Uterus (tissue), 4 donors: ENCODE measurements around the gene UBR4. TPM values are rescaled to one million over a fixed set of nuclear protein-coding genes. Genes with fewer than 3 reads are reported as not detected.

Source experiments
- DNase-seq, 2 donors: peaks; one replicate each; pipeline ENCODE4 v3.0.0-alpha.2; 2019 to 2020
- H3K27ac ChIP-seq, 2 donors: fragments of 200-600 bp; sonication (generic); 1 replicate in 1 of 2; 2 replicates in 1 of 2; pipeline ENCODE4 v1.5.1; 2016 to 2018
- H3K27me3 ChIP-seq, 2 donors: fragments of 200-600 bp; sonication (generic); one replicate each; pipeline ENCODE4 v1.5.1; 2018 to 2019; ENCODE audit warnings: control low read depth in 1 of 2
- H3K36me3 ChIP-seq, 2 donors: fragments of 200-600 bp; sonication (generic); one replicate each; pipeline ENCODE4 v1.5.1; 2019; ENCODE audit warnings: control low read depth in 1 of 2
- H3K4me1 ChIP-seq, 2 donors: fragments of 200-600 bp; sonication (generic); one replicate each; pipeline ENCODE4 v1.5.1; 2018 to 2019; ENCODE audit warnings: control low read depth in 1 of 2
- H3K4me3 ChIP-seq, 2 donors: fragments of 200-600 bp; sonication (generic); 1 replicate in 1 of 2; 2 replicates in 1 of 2; pipeline ENCODE4 v1.5.1; 2018 to 2019; ENCODE audit warnings: mild to moderate bottlenecking in 1 of 2
- H3K9me3 ChIP-seq, 2 donors: fragments of 200-600 bp; sonication (generic); one replicate each; pipeline ENCODE4 v1.5.1; 2019; ENCODE audit warnings: control low read depth in 1 of 2
- CTCF ChIP-seq, 4 experiments: fragments of 200-600 bp in 2 of 4; fragments of 450-650 bp in 2 of 4; sonication (generic) in 2 of 4; IDR thresholded peaks; one replicate each; pipeline ENCODE4 v1.5.1; 2016 to 2019; ENCODE audit warnings: antibody characterized with exemption in 4 of 4, mild to moderate bottlenecking in 2 of 4, moderate library complexity in 1 of 4
- POLR2A ChIP-seq, 2 donors: fragments of 450-650 bp; IDR thresholded peaks; one replicate each; pipeline ENCODE4 v1.6.1; 2016; ENCODE audit warnings: antibody characterized with exemption in 2 of 2, mild to moderate bottlenecking in 1 of 2, moderate library complexity in 1 of 2
- intact Hi-C: fragments of 100-400 bp; cut with DNase I; formaldehyde crosslinking; loops from one replicate; pipeline ENCODE4 v1.15.1; 2023; ENCODE audit warnings: low total_unique reads
- total RNA-seq, 4 donors: library from RNA; depleted of rRNA in 3 of 4; stranded (reverse); fragments of >200 nt in 3 of 4; gene quantifications; one replicate each; pipeline versions ENCODE4 v1.1.0 to v1.2.4, GENCODE V29; 2014 to 2023
- donor health status: DM: yes; HTN: yes; CAD: no.

UBR4 gene
- total RNA-seq, 4 donors from 2014 or later = 50.0 to 161 (median 105) TPM

GRCh38 chr1:19044975-19045831, 164.9 kb downstream of the UBR4 start:
- DNase-seq = no peak
- intact Hi-C loops = no loop called here
- TF ChIP-seq CTCF (IDR thresholded peaks at IDR 0.05) (no peak), POLR2A (IDR thresholded peaks at IDR 0.05) (no peak)

GRCh38 chr1:19044471-19044870, 165.6 kb downstream of the UBR4 start:
- no peak for DNase-seq
- H3K36me3 ChIP-seq = no peaks in the 10 kb centered on the region
- intact Hi-C loops = no loop called here
- H3K4me1 ChIP-seq = no peaks in the 10 kb centered on the region
- H3K9me3 ChIP-seq = no peaks in the 10 kb centered on the region
- no peak overlapping the region for H3K4me3 ChIP-seq
- H3K27ac ChIP-seq = no peak overlapping the region
- TF ChIP-seq POLR2A (IDR thresholded peaks at IDR 0.05) = no peak
- TF ChIP-seq CTCF (IDR thresholded peaks at IDR 0.05) = no peak
- no peaks in the 10 kb centered on the region for H3K27me3 ChIP-seq

More at GRCh38 chr1:19044975-19045831, 164.9 kb downstream of the UBR4 start:
- H3K9me3 ChIP-seq = no peaks in the 10 kb centered on the region
- H3K4me1 ChIP-seq = no peaks in the 10 kb centered on the region
- no peaks in the 10 kb centered on the region for H3K36me3 ChIP-seq
- no peaks in the 10 kb centered on the region for H3K27me3 ChIP-seq
- H3K27ac ChIP-seq = no peak overlapping the region
- H3K4me3 ChIP-seq = no peak overlapping the region

GRCh38 chr1:19043579-19044443, 166.3 kb downstream of the UBR4 start:
- Histone ChIP-seq H3K27ac (no peak overlapping the region), H3K9me3 (no peaks in the 10 kb centered on the region), H3K36me3 (no peaks in the 10 kb centered on the region), H3K4me3 (no peak overlapping the region), H3K27me3 (no peaks in the 10 kb centered on the region), H3K4me1 (no peaks in the 10 kb centered on the region)
- intact Hi-C loops = no loop called here
- DNase-seq = no peak
- TF ChIP-seq CTCF (IDR thresholded peaks at IDR 0.05) (no peak), POLR2A (IDR thresholded peaks at IDR 0.05) (no peak)

GRCh38 chr1:19042675-19043578, 167.1 kb downstream of the UBR4 start:
- intact Hi-C loops = no loop called here
- DNase-seq = no peak
- no peak overlapping the region for H3K4me3 ChIP-seq
- H3K27me3 ChIP-seq = no peaks in the 10 kb centered on the region
- no peak overlapping the region for H3K27ac ChIP-seq
- no peak for TF ChIP-seq CTCF (IDR thresholded peaks at IDR 0.05)
- no peaks in the 10 kb centered on the region for H3K36me3 ChIP-seq
- H3K4me1 ChIP-seq = no peaks in the 10 kb centered on the region
- no peaks in the 10 kb centered on the region for H3K9me3 ChIP-seq
